GM18861 (cell line): ENCODE results near the gene ITGA2B.
"Not testable (repeated sequence)": the region's sequence is repeated elsewhere in the genome, so short reads cannot be mapped to it uniquely, and the experiment has no call there.

Experiments
- ATAC-seq: cut with Tn5 transposase; IDR thresholded peaks from one replicate; pipeline ENCODE4 v1.9.1; 2021; ENCODE audit not compliant: unreplicated experiment

Gene ITGA2B

GRCh38 chr17:44352828-44353671 lies 36.4 kb downstream of the ITGA2B start:
- ATAC-seq = no peak

GRCh38 chr17:44351961-44352827 lies 37.3 kb downstream of the ITGA2B start:
- no peak for ATAC-seq

- no peak for ATAC-seq
Measured at GRCh38 chr17:44351464-44351863, 38.0 kb downstream of the ITGA2B start.

- ATAC-seq = no peak
Measured at GRCh38 chr17:44350733-44351226, 38.7 kb downstream of the ITGA2B start.

- ATAC-seq = no peak
Measured at GRCh38 chr17:44349553-44350070, 39.8 kb downstream of the ITGA2B start.

GRCh38 chr17:44348988-44349364 lies 40.5 kb downstream of the ITGA2B start:
- ATAC-seq = no peak

GRCh38 chr17:44348234-44348987 lies 41.0 kb downstream of the ITGA2B start:
- ATAC-seq = peak; percentile 37

GRCh38 chr17:44347206-44348055 lies 42.0 kb downstream of the ITGA2B start:
- ATAC-seq = not testable (repeated sequence)

GRCh38 chr17:44346064-44346844 lies 43.2 kb downstream of the ITGA2B start:
- ATAC-seq = no peak

- no peak for ATAC-seq
Measured at GRCh38 chr17:44345454-44346026, 43.9 kb downstream of the ITGA2B start.

GRCh38 chr17:44344939-44345453 lies 44.5 kb downstream of the ITGA2B start, which contains the start of gene GRN:
Gene GRN, plus strand, starts transcription at chr17:44345302. Its CDS starts 3,863 bp downstream, at chr17:44349165.
- peak; percentile 39 for ATAC-seq

GRCh38 chr17:44343510-44344209 lies 45.8 kb downstream of the ITGA2B start:
- ATAC-seq = no peak

- ATAC-seq = not testable (repeated sequence)
Measured at GRCh38 chr17:44340553-44340952, 48.9 kb downstream of the ITGA2B start.

GRCh38 chr17:44338702-44339101 lies 50.7 kb downstream of the ITGA2B start:
- no peak for ATAC-seq

GRCh38 chr17:44335968-44336367 lies 53.5 kb downstream of the ITGA2B start:
- ATAC-seq = no peak

- no peak for ATAC-seq
Measured at GRCh38 chr17:44335564-44335963, 53.9 kb downstream of the ITGA2B start.

GRCh38 chr17:44334727-44335126 lies 54.7 kb downstream of the ITGA2B start:
- no peak for ATAC-seq

GRCh38 chr17:44334315-44334714 lies 55.1 kb downstream of the ITGA2B start:
- no peak for ATAC-seq
